GM21423 (cell line): ENCODE results near the gene PRKCB.

Experiments used
- ATAC-seq: cut with Tn5 transposase; IDR thresholded peaks from one replicate; pipeline ENCODE4 v1.9.1; 2021; ENCODE audit warnings: mild to moderate bottlenecking, moderate library complexity; ENCODE audit not compliant: unreplicated experiment

PRKCB gene

GRCh38 chr16:23836078-23836403 is 258 bp downstream of the PRKCB start:
- no peak for ATAC-seq

DNA sequence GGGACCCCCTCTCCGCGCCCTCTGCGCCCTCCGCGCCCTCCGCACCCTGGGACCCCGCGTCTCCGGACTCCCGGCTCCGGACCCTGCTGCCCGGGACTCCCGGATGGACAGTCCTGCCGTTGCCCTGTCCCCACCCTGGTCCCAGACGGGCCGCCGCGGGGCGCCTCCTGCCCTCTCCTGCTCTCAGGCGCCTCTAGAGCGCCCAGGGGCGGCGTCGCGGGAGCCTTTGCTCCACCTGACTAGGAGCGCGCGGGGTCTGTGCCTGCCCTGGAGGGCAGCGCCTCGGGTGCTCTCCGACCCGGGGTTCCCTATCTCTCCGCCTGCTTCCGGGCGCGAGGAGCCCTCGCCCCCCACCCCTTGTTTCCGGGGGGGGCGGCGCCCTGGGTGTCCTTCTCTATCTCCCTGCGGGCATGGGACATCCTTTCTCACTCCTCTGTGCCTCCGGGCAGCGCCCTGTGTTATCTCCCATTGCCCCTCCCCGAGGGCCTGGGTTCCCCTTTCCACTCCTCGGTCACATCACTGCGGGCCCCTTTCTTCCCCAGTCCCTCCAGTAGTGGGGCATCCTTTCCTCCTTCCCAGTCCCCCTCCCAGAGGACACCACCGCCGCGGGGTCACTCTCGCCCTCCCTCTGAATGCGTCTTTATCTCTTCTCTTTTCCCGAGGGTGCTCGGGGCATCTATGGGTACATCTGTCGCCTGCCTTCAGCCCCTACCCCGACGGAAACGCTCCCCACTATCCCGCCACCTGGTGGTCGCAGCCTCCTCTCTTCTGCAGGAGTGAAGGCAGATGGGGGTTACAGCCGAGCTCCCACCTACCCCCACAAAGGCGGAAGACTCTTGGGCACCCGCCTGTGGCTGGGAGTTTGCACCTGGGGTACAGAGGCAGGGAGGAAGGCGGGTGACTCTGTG is 875 bp downstream of the PRKCB start:
- peak; percentile 15 for ATAC-seq

GRCh38 chr16:23837553-23838308 is 1.9 kb downstream of the PRKCB start:
- ATAC-seq: no peak

GRCh38 chr16:23838485-23839142 is 2.8 kb downstream of the PRKCB start:
- ATAC-seq: no peak

- no peak for ATAC-seq
Observed at GRCh38 chr16:23840310-23840709, 4.5 kb downstream of the PRKCB start.

GRCh38 chr16:23842137-23842600 is 6.4 kb downstream of the PRKCB start:
- ATAC-seq: peak; percentile 71

- no peak for ATAC-seq
Observed at GRCh38 chr16:23843143-23843542, 7.4 kb downstream of the PRKCB start.

- ATAC-seq: no peak
Observed at GRCh38 chr16:23847251-23847650, 11.5 kb downstream of the PRKCB start.

DNA sequence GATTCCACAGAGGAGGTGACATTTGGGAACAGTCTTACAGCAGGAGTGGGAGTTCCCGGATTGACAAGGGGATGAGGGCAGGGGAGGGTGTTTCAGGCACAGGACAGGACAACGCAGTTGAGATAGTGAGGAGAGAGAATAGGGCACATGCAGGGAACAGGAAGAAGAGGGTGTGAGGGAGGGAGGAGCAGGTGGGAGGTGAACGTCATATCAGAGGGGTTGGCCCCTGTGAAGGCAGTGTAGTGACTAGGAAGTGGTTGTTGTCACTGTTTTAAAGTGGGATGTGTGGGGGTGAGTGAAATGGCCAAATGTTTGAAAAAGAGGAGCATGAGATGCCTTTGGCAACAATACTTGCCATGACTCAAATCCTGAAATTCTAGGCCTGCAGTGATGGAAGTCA is 12.2 kb downstream of the PRKCB start:
- no peak for ATAC-seq

GRCh38 chr16:23848958-23849357 is 13.2 kb downstream of the PRKCB start:
- ATAC-seq: no peak

DNA sequence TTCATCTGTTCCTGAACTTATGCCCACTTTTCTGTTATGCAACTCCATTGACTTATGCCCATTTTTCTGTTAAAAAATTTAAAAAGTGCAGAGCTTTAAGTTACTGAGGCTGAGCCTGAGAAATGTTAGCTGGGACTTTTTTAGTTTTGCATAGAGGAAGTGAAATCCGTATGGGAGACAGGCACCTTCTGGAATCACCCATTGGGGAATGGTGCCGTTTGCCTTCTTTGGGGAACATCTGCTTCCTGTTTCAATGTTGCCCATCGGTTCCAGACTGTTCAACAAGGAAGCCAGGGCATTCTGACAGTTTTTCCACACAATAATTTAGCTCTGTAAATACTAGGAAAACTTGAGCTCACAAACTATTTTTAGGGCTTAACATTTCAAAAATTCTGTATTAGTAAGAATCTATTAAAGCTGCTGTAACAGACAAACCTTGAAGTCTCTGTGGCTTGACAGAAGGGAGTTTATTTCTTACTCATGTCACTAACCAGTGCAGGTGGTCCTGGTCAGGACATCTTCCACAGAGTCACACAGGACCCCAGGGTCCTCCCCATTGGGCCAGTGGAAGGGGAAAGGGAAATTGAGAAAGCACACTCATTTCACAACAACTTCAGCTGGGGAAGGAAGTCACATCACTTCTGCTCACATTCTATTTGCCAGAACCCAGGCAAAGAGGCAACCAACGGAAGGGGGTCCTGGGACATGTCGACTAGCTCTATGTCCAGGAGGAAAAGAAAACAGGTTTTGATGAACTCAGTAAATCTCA is 17.2 kb downstream of the PRKCB start:
- ATAC-seq: no peak

DNA sequence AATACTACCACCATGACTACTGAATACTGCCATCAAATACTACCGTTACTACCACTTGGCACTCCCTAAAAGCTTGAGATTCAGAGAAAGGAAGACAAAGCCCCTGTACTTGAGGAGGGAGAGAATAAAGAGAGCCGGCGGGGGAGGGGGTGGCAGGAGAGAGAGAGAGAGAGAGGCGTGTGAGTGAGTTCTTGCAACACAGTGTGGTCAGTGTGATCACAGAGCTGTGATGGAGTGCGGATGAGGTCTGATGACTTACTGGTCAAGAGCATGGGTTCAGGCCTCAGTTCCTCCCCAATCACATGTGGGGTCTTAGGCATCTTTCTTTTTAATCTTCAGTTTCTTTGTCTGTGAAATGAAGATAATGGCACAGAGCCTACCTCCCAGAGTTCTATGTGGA is 19.2 kb downstream of the PRKCB start:
- no peak for ATAC-seq

DNA sequence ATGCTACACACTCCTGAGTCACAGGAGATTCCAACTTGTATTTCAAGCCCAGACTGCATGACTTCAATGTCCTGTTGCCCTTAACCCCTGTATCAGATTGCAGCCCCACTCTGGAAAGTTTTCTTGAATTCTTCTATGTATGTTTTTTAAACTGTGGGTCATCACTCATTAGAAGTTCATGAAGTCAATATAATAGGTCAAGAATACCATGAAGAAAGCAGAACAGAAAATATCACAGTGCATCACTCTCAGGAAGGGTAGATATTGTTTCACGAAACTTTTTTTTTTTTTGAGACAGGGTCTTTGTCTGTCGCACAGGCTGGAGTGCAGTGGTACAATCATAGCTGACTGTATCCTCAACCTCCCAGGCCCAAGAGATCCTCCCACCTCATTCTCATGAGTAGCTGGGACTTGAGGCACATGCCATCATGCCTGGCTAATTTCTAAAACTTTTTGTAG is 20.5 kb downstream of the PRKCB start:
- no peak for ATAC-seq

DNA sequence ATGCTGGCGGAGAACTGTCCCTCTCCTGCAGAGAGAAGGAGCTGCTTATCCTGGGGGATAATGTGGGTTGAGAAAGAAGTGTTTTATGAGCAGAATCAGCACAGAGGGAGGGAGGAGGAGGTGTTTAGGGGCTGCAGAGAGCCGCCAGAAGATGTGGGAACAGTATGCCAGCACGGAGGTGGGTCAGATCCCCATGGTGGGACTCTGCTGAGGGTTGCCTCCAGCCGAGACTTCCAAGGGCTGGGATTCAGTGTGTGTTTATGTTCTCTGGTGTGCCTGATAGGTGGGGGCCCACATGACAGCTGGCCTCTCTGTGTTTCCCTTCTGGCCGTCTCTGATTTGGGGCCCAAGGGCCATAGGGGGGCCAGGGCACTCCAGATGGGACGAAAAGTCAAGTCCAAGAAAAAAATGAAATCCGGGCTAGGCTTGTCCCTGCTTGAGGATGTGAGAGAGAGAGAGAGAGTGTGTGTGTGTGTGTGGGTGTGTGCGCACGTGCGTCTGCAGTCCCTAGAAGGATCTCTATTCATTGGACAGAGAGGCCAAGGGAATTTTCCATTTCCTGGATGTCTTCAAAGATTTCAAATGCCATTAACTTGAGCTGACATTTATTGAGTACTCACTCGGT is 21.6 kb downstream of the PRKCB start:
- ATAC-seq: no peak

DNA sequence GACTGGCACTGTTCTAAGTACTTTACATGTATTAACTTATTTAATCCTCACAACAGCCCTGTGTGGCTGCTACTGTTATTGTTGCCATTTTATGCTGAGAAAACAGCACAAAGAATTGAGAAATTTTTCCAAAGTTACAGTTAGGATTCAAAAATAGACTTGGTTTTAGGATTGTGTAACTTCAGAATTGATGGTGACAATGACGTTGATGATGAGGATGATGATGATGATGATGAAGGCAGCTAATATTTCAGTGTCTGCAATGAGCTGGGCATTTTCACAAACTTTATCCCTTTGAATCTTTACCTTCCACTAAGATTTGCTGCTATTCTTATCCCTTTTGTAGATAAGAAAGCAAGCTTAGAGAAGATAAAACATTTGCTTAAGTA is 22.1 kb downstream of the PRKCB start:
- no peak for ATAC-seq

DNA sequence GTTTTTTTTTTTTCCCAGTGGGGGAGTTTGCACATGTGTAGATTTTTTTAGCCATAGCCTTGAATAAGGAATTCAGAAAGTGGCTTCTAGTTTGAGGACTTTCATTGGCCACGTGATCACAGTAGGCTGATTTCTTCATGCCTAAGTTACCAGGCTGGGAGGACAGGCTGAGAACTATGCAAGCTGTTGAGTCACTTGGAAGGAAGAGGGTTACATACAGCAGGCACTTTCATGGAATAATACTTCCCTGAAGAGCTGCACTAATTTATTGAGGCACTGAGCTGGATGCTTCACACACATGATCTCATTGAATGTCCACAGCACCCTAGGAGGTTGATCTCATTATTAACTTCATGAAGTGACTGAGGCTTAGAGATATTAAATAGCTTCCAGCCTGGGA is 22.8 kb downstream of the PRKCB start:
- no peak for ATAC-seq

DNA sequence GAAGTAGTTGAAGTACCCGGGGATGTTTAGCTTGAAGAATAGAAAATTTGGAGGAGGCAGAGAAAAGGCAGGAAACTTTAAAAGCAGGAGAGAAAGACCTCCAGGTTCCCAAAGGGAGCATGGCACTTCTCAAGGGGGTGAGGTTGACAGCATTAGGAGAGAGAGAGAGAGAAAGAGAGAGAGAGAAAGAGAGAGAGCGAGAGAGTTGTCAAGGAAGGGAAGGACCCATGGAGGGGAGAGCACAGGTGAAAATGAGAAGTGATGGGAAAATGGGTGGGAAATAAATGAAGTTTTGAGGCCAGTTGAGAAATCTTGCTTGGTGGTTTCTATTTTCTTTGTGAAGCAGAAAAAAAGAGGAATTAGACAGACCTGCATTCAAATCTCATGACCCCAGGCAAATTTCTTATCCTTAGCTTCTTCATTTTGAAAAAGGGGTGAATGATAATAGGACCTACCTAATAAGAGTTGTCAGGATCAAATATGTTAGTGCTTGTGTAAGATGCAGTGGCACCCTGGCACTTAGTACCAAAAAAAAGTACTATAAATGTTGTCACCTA is 24.0 kb downstream of the PRKCB start:
- ATAC-seq: no peak

GRCh38 chr16:23861874-23862273 is 26.1 kb downstream of the PRKCB start:
- ATAC-seq: no peak

GRCh38 chr16:23862556-23862955 is 26.8 kb downstream of the PRKCB start:
- no peak for ATAC-seq
